IMR-90 (cell line): ENCODE measurements around the gene ATRAID. TPM values are rescaled to one million over a fixed set of nuclear protein-coding genes. Genes with fewer than 3 reads are reported as not detected.
A peak's percentile ranks its signal among the peaks of the same experiment; 100 is the strongest.

Experiments used
- ATAC-seq: fragments of 200-7000 bp; cut with Tn5 transposase; 2 replicates; pipeline ENCODE4 v1.9.1; 2020; ENCODE audit warnings: low read depth, mild to moderate bottlenecking, moderate library complexity
- BruUV-seq: library from RNA; stranded (reverse); fragments of 400-500 nt; replicated peaks from 2 replicates; lab custom pipeline; 2021; lab: Mats Ljungman, UMichigan
- CTCF ChIA-PET: fragments of 300-600 bp; formaldehyde crosslinking; extraction: SDS; loops from one replicate; lab custom pipeline; 2021; ENCODE audit warnings: antibody characterized with exemption; lab: Yijun Ruan, JAX
- POLR2A ChIA-PET: fragments of 300-600 bp; sonication (Branson Sonifier 250); formaldehyde crosslinking; loops from one replicate; lab custom pipeline; 2022; ENCODE audit warnings: antibody characterized with exemption; ENCODE audit not compliant: unreplicated experiment; lab: Charles Lee
- DNase-seq: peaks from one replicate; pipeline ENCODE4 v3.0.0; 2013
- H2AFZ ChIP-seq: replicated peaks from 2 replicates; pipeline ENCODE3; 2013; ENCODE audit warnings: low read length, mild to moderate bottlenecking; ENCODE audit not compliant: poor library complexity
- H2AK5ac ChIP-seq: 2 replicates; pipeline ENCODE4 v1.6.1; 2013; ENCODE audit warnings: low read depth, low read length, inconsistent platforms
- H2AK9ac ChIP-seq: replicated peaks from 2 replicates; pipeline ENCODE3; 2013; ENCODE audit warnings: mild to moderate bottlenecking, low read depth, low read length, moderate library complexity; ENCODE audit not compliant: poor library complexity
- H2BK120ac ChIP-seq: 2 replicates; pipeline ENCODE4 v1.6.1; 2013; ENCODE audit warnings: low read depth, low read length, inconsistent platforms
- H2BK15ac ChIP-seq: 3 replicates; pipeline ENCODE4 v1.6.1; 2013; ENCODE audit warnings: low read depth, low read length, inconsistent platforms
- H2BK20ac ChIP-seq: 2 replicates; pipeline ENCODE4 v1.6.1; 2013; ENCODE audit warnings: low read depth, mild to moderate bottlenecking, inconsistent platforms, low read length, moderate library complexity
- H2BK5ac ChIP-seq: 2 replicates; pipeline ENCODE4 v1.6.1; 2013; ENCODE audit warnings: mild to moderate bottlenecking, low read depth, low read length, inconsistent platforms; ENCODE audit not compliant: poor library complexity, severe bottlenecking
- H3K14ac ChIP-seq: replicated peaks from 2 replicates; pipeline ENCODE4 v1.6.1; 2013; ENCODE audit warnings: low read depth, low read length, inconsistent platforms
- H3K18ac ChIP-seq: 2 replicates; pipeline ENCODE4 v1.6.1; 2013; ENCODE audit warnings: low read depth, low read length, control low read depth
- H3K23ac ChIP-seq: 2 replicates; pipeline ENCODE4 v1.6.1; 2013; ENCODE audit warnings: low read depth, low read length, inconsistent platforms
- H3K27ac ChIP-seq: 2 replicates; pipeline ENCODE4 v1.5.1; 2013; ENCODE audit warnings: mild to moderate bottlenecking, control low read depth, low read length; ENCODE audit not compliant: insufficient read depth
- H3K27me3 ChIP-seq: 2 replicates; pipeline ENCODE4 v1.6.1; 2013; ENCODE audit warnings: low read length; ENCODE audit not compliant: control insufficient read depth, insufficient read depth
- H3K36me3 ChIP-seq: 2 replicates; pipeline ENCODE4 v1.6.1; 2013; ENCODE audit warnings: low read length, mixed read lengths; ENCODE audit not compliant: control insufficient read depth, insufficient read depth
- H3K4ac ChIP-seq: 2 replicates; pipeline ENCODE4 v1.6.1; 2013; ENCODE audit warnings: low read depth, low read length, inconsistent platforms
- H3K4me1 ChIP-seq: 2 replicates; pipeline ENCODE4 v1.6.1; 2013; ENCODE audit warnings: low read length, mixed read lengths; ENCODE audit not compliant: control insufficient read depth, insufficient read depth
- H3K4me2 ChIP-seq: 2 replicates; pipeline ENCODE4 v1.6.1; 2013; ENCODE audit warnings: low read depth, mild to moderate bottlenecking, control low read depth, low read length, moderate library complexity
- H3K4me3 ChIP-seq: 2 replicates; pipeline ENCODE4 v1.5.1; 2013; ENCODE audit warnings: low read depth, mild to moderate bottlenecking, control low read depth, low read length, moderate library complexity; ENCODE audit not compliant: insufficient read depth
- H3K56ac ChIP-seq: 2 replicates; pipeline ENCODE4 v1.6.1; 2013; ENCODE audit warnings: low read length, inconsistent platforms; ENCODE audit not compliant: insufficient read depth; ENCODE audit errors: extremely low read depth
- H3K79me1 ChIP-seq, 2 experiments: 2 replicates each; pipeline ENCODE4 v1.6.1; 2013; ENCODE audit warnings: low read length in 2 of 2, inconsistent platforms in 1 of 2, low read depth in 1 of 2
- H3K9ac ChIP-seq: 2 replicates; pipeline ENCODE4 v1.6.1; 2013; ENCODE audit warnings: low read depth, low read length, control low read depth
- H3K9me1 ChIP-seq: 2 replicates; pipeline ENCODE4 v1.6.1; 2013; ENCODE audit warnings: low read length, inconsistent platforms; ENCODE audit not compliant: insufficient read depth
- H3K9me3 ChIP-seq: 2 replicates; pipeline ENCODE4 v1.6.1; 2013; ENCODE audit warnings: low read length; ENCODE audit not compliant: control insufficient read depth, insufficient read depth
- H4K20me1 ChIP-seq: 2 replicates; pipeline ENCODE4 v1.6.1; 2013; ENCODE audit warnings: low read length, inconsistent platforms; ENCODE audit not compliant: insufficient read depth
- H4K5ac ChIP-seq: 2 replicates; pipeline ENCODE4 v1.6.1; 2013; ENCODE audit warnings: mild to moderate bottlenecking, low read depth, low read length, control low read depth
- H4K8ac ChIP-seq, 2 experiments: 2 replicates each; pipeline ENCODE4 v1.6.1; 2013; ENCODE audit warnings: low read depth in 2 of 2, low read length in 2 of 2, control low read depth in 1 of 2, inconsistent platforms in 1 of 2
- H4K91ac ChIP-seq: 2 replicates; pipeline ENCODE4 v1.6.1; 2013; ENCODE audit warnings: low read depth, low read length, inconsistent platforms; ENCODE audit not compliant: insufficient read depth
- BHLHE40 ChIP-seq: fragments of 150-350 bp; IDR thresholded peaks from 2 replicates; pipeline ENCODE4 v1.6.1; 2016; ENCODE audit warnings: mild to moderate bottlenecking, low read depth, low read length
- FOS ChIP-seq: fragments of 150-350 bp; IDR thresholded peaks from 2 replicates; pipeline ENCODE4 v1.6.1; 2016; ENCODE audit warnings: low read depth, low read length
- NFE2L2 ChIP-seq: fragments of 150-350 bp; IDR thresholded peaks from 2 replicates; pipeline ENCODE4 v1.6.1; 2016; ENCODE audit warnings: low read depth, mild to moderate bottlenecking, low read length
- POLR2A ChIP-seq: IDR thresholded peaks from 2 replicates; pipeline ENCODE4 v1.6.1; 2012; ENCODE audit warnings: mild to moderate bottlenecking, low read depth, low read length
- RFX5 ChIP-seq: IDR thresholded peaks from 2 replicates; pipeline ENCODE4 v1.8.0; 2012; ENCODE audit warnings: low read depth, mild to moderate bottlenecking, low read length, moderate library complexity
- WGBS, 2 experiments: methylation state at CpG; one replicate each; pipeline versions ENCODE4 v1.1.5 to v1.1.7; 2013; ENCODE audit warnings: missing lambda C conversion rate in 2 of 2; ENCODE audit not compliant: insufficient read length in 1 of 2; ENCODE audit errors: extremely low coverage in 2 of 2; 5-methylcytosine and 5-hydroxymethylcytosine counted together
- dilution Hi-C: fragments of 300-500 bp; cut with HindIII; formaldehyde crosslinking; loops from one replicate; pipeline ENCODE4 v1.14.3; 2018; ENCODE audit warnings: low sequenced_read_pairs; ENCODE audit not compliant: unreplicated experiment
- in situ Hi-C: fragments of 300-500 bp; cut with MboI; formaldehyde crosslinking; loops from 3 replicates; pipeline ENCODE4 v1.14.3; 2019; ENCODE audit warnings: low sequenced_read_pairs, inconsistent platforms, mixed read lengths
- intact Hi-C: fragments of 100-400 bp; cut with micrococcal nuclease; formaldehyde crosslinking; loops from 2 replicates; pipeline ENCODE4 v1.10.0; 2022
- polyA plus RNA-seq, 3 experiments: library from polyadenylated mRNA; depleted of rRNA; stranded (reverse); fragments of >200 nt; gene quantifications; 2 replicates each; pipeline ENCODE4 v1.2.3, GENCODE V29; 2012; ENCODE audit warnings: low replicate concordance in 1 of 3
- total RNA-seq: library from RNA; depleted of rRNA; stranded (reverse); fragments of >200 nt; gene quantifications from 2 replicates; pipeline ENCODE4 v1.2.3, GENCODE V29; 2012

ATRAID gene
- total and polyA plus RNA-seq, 2 of the 4 experiments (the other 2 are of a cell fraction): 138 to 173 TPM

DNA sequence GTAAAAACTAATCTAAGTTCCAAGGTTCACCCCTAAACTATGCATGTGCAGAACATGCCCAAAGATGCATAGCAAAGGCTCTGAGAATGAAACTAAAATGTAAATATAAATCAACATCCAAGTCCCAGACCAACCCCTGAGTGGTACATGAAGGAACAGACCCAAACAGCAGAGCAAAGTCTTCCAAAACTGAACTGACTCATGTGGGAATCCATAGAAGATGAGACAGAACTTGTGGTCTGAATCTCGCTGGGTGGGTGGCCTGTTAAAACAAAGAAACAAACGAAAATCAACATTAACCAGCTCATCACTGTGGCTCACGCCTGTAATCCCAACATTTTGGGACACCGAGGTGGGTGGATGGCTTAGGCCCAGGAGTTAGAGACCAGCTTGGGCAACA lies 29.5 kb upstream of the ATRAID start:
- Histone ChIP-seq H3K18ac (peak overlapping the region; percentile 73), H3K23ac (no peak overlapping the region), H4K91ac (peak overlapping the region; percentile 29), H2AK5ac (no peak overlapping the region), H3K4me2 (peak overlapping the region; percentile 63), H3K4me3 (no peak overlapping the region), H3K56ac (no peak overlapping the region), H3K9me1 (peaks cover 7% of the 10 kb centered on the region; the same call in 1 of the 2 replicates), H3K27me3 (peaks cover 17% of the 10 kb centered on the region), H3K79me1 (no peaks in the 10 kb centered on the region), H3K4me1 (peaks cover 18% of the 10 kb centered on the region), H2BK120ac (peak overlapping the region; percentile 44; the same call in 1 of the 2 replicates), H2BK5ac (peak overlapping the region; percentile 55), H2AFZ (no peak overlapping the region), H4K20me1 (no peaks in the 10 kb centered on the region), H3K9ac (no peak overlapping the region), H4K8ac (no peak overlapping the region), H4K5ac (peak overlapping the region; percentile 33; the same call in 1 of the 2 replicates), H3K9me3 (peaks cover 2% of the 10 kb centered on the region; the same call in 1 of the 2 replicates), H3K4ac (0 out of 2 replicates have a peak overlapping the region, but pooled peaks have one; percentile 20), H3K14ac (no peak overlapping the region), H3K27ac (peak overlapping the region; percentile 90; the same call in 1 of the 2 replicates), H2AK9ac (no peak overlapping the region), H2BK20ac (peak overlapping the region; percentile 30; the same call in 1 of the 2 replicates), H3K36me3 (no peaks in the 10 kb centered on the region), H2BK15ac (0 out of 3 replicates have a peak overlapping the region, but pooled peaks have one; percentile 16)
- dilution Hi-C loops: no loop called here
- TF ChIP-seq NFE2L2: no peak
- no peak for TF ChIP-seq RFX5
- TF ChIP-seq BHLHE40: peak; percentile 30; the same call in 1 of the 2 replicates
- no peak for TF ChIP-seq POLR2A
- TF ChIP-seq FOS: peak; percentile 55; the same call in 1 of the 2 replicates
- intact Hi-C loops: no loop called here
- no TSS peak for BruUV-seq
- DNase-seq: peak; percentile 85
- POLR2A ChIA-PET: interaction anchor here (0.7 kb wide), 1 partner anchor 24 kb away, joined by 5 read pairs; no protein-coding TSS in a partner anchor
- in situ Hi-C loops: no loop called here
- WGBS, 2 experiments: no CpG with 5 or more reads among the region's 4 CpGs
- peak; percentile 71 for ATAC-seq
- CTCF ChIA-PET: no interaction called here
